ENCODE measurements around the gene RIMBP2.

GRCh38 chr12:130572553-130572952 lies 143.5 kb downstream of the RIMBP2 start:
- no peak for TF ChIP-seq TAF1 (IDR thresholded peaks at IDR 0.05; ENCODE audit: borderline replicate concordance, insufficient read depth, low read length)
- TF ChIP-seq, protein P1, sequence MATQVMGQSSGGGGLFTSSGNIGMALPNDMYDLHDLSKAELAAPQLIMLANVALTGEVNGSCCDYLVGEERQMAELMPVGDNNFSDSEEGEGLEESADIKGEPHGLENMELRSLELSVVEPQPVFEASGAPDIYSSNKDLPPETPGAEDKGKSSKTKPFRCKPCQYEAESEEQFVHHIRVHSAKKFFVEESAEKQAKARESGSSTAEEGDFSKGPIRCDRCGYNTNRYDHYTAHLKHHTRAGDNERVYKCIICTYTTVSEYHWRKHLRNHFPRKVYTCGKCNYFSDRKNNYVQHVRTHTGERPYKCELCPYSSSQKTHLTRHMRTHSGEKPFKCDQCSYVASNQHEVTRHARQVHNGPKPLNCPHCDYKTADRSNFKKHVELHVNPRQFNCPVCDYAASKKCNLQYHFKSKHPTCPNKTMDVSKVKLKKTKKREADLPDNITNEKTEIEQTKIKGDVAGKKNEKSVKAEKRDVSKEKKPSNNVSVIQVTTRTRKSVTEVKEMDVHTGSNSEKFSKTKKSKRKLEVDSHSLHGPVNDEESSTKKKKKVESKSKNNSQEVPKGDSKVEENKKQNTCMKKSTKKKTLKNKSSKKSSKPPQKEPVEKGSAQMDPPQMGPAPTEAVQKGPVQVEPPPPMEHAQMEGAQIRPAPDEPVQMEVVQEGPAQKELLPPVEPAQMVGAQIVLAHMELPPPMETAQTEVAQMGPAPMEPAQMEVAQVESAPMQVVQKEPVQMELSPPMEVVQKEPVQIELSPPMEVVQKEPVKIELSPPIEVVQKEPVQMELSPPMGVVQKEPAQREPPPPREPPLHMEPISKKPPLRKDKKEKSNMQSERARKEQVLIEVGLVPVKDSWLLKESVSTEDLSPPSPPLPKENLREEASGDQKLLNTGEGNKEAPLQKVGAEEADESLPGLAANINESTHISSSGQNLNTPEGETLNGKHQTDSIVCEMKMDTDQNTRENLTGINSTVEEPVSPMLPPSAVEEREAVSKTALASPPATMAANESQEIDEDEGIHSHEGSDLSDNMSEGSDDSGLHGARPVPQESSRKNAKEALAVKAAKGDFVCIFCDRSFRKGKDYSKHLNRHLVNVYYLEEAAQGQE (IDR thresholded peaks at IDR 0.05; ENCODE audit: insufficient read depth in 1 of 2, low read depth in 2 of 2, low read length in 2 of 2): no peak

Measured in PFSK-1 (cell line).